ENCODE measurements around the gene IST1.

The IST1 gene

DNA sequence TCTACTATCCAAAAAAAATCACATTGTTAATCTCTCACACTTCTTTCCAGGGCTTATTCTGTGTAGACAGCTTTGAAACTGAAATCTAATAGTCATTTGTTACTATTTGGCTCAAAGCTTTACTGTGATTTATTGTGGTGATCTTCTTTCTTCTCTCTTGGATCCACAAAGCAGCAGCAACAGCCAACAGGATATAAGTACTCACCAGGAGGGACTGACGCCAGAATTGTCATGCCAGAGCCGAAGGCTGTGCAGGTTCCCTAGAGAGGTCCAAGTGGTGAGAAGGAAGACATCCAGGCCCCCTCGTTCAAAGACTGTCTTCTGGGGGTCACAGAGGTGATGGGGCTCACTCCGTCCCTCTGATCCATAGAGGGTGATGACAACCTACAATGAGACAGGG, 71.6 kb downstream of the IST1 start:
- no peak for FAIRE-seq

DNA sequence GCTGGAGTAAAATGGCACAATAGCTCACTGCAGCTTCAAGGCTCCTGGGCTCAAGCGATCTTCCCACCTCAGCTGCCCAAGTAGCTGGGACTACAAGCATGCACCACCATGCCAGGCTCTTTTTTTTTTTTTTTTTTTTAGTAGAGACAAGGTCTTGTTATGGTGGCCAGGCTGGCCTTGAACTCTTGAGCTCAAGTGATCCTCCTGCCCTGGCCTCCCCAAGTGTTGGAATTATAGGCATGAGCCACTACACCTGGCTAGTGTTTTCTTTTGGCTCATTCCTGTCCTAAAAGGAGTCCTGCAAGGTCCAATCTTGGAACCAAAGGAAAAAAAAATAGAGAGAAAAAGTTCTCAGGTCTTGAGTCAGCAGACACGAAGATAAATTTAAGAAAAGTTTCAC, 74.0 kb downstream of the IST1 start:
- no peak for FAIRE-seq

GRCh38 chr16:71971571-71971970, 76.2 kb downstream of the IST1 start:
- FAIRE-seq: no peak

GRCh38 chr16:71972356-71972755, 77.0 kb downstream of the IST1 start:
- no peak for FAIRE-seq

- no peak for FAIRE-seq
These were observed 77.7 kb downstream of the IST1 start for GRCh38 chr16:71973001-71973400.

DNA sequence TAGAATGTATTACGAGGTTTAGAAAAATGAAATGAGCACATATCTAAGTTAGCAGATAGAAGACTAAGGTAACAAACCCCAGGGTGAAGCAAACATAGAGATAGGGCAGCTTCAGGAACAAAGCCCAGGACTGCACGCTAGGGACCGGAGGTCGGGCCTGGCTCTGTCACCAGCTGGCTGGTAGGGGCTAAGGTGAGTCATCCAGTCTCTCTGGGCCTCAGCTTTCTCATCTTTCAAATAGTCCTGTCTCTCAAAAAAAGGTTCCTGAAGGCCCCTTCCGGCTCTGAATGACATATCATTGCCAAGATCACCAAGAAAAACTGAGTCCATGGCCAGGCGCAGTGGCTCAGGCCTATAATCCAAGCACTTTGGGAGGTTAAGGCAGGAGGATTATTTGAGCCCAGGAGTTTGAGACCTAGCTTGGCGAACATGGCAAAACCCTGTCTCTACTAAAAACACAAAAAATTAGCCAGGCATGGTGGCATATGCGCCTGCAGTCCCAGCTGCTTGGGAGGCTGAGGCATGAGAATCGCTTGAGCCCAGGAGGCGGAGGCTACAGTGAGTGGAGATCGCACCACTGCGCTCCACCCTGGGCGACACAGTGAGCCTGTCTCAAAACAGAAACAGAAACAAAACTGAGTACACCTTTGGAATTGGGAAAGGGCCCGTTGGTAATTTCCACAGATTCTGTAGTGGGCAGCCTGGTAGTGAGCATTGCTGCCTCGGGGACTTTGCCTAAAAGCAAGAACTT, 78.9 kb downstream of the IST1 start:
- FAIRE-seq: no peak

All from endometrium (tissue), 2 donors.